HEK293 (cell line): ENCODE data around the gene MYEF2.

ENCODE experiments used
- CTCF ChIA-PET: fragments of 350-600 bp; formaldehyde crosslinking; extraction: SDS; loops from one replicate; lab custom pipeline; 2021; ENCODE audit warnings: antibody characterized with exemption; lab: Yijun Ruan, JAX
- POLR2A ChIA-PET: fragments of 300-600 bp; formaldehyde crosslinking; extraction: SDS; loops from one replicate; lab custom pipeline; 2020; ENCODE audit warnings: antibody characterized with exemption, inconsistent platforms; lab: Yijun Ruan, JAX
- H3K27ac ChIP-seq: fragments of 200-500 bp; sonication (Bioruptor generic); 2 replicates; pipeline ENCODE4 v1.5.1; 2014; ENCODE audit warnings: low read depth, low read length, control low read depth, inconsistent platforms; ENCODE audit errors: extremely low read depth
- H3K36me3 ChIP-seq, 2 experiments: fragments of 200-500 bp in 1 of 2; sonication (Bioruptor generic) in 1 of 2; 1 replicate in 1 of 2; 2 replicates in 1 of 2; pipeline ENCODE4 v1.5.1; 2014 to 2017; ENCODE audit warnings: inconsistent platforms in 2 of 2, low read length in 2 of 2; ENCODE audit not compliant: control insufficient read depth in 2 of 2, insufficient read depth in 1 of 2
- H3K4me1 ChIP-seq: fragments of 200-500 bp; sonication (Bioruptor generic); 2 replicates; pipeline ENCODE4 v1.5.1; 2014; ENCODE audit warnings: mild to moderate bottlenecking, low read length, inconsistent platforms; ENCODE audit not compliant: control insufficient read depth, insufficient read depth
- H3K4me3 ChIP-seq: 2 replicates; pipeline ENCODE4 v1.5.1; 2011; ENCODE audit warnings: low read depth, mild to moderate bottlenecking, control low read depth, low read length, moderate library complexity
- H3K9me3 ChIP-seq: fragments of 200-500 bp; sonication (Bioruptor generic); 2 replicates; pipeline ENCODE4 v1.5.1; 2014; ENCODE audit warnings: low read depth, low read length, inconsistent platforms; ENCODE audit not compliant: control insufficient read depth, insufficient read depth
- AEBP2 ChIP-seq: fragments of 450-650 bp; formaldehyde crosslinking; IDR thresholded peaks from 2 replicates; pipeline ENCODE4 v1.5.1; 2016; ENCODE audit warnings: missing biosample characterization, missing genetic modification characterization, borderline replicate concordance
- GLIS1 ChIP-seq: fragments of 450-650 bp; formaldehyde crosslinking; IDR thresholded peaks from 2 replicates; pipeline ENCODE4 v1.5.1; 2016; ENCODE audit warnings: missing biosample characterization, missing genetic modification characterization
- RBAK ChIP-seq: fragments of 450-650 bp; formaldehyde crosslinking; IDR thresholded peaks from 2 replicates; pipeline ENCODE4 v1.5.1; 2016; ENCODE audit warnings: missing biosample characterization, missing genetic modification characterization
- SP3 ChIP-seq: fragments of 450-650 bp; formaldehyde crosslinking; IDR thresholded peaks from 2 replicates; pipeline ENCODE4 v1.5.1; 2016; ENCODE audit warnings: missing biosample characterization, missing genetic modification characterization
- TRIM28 ChIP-seq: IDR thresholded peaks from 2 replicates; pipeline ENCODE4 v1.6.1; 2011; ENCODE audit warnings: low read length, control low read depth, borderline replicate concordance
- YY1 ChIP-seq: fragments of 450-650 bp; formaldehyde crosslinking; IDR thresholded peaks from 2 replicates; pipeline ENCODE4 v1.5.1; 2018; ENCODE audit warnings: missing biosample characterization, missing genetic modification characterization
- ZBTB21 ChIP-seq: fragments of 450-650 bp; formaldehyde crosslinking; IDR thresholded peaks from 2 replicates; pipeline ENCODE4 v1.5.1; 2017; ENCODE audit warnings: missing biosample characterization, missing genetic modification characterization
- ZNF132 ChIP-seq: fragments of 450-650 bp; formaldehyde crosslinking; IDR thresholded peaks from 2 replicates; pipeline ENCODE4 v1.5.1; 2017; ENCODE audit warnings: missing biosample characterization, missing genetic modification characterization, borderline replicate concordance
- ZNF211 ChIP-seq: fragments of 450-650 bp; formaldehyde crosslinking; IDR thresholded peaks from 2 replicates; pipeline ENCODE4 v1.5.1; 2016; ENCODE audit warnings: low read depth, missing biosample characterization, missing genetic modification characterization
- ZNF266 ChIP-seq: fragments of 450-650 bp; formaldehyde crosslinking; IDR thresholded peaks from 2 replicates; pipeline ENCODE4 v1.5.1; 2016; ENCODE audit warnings: missing biosample characterization, missing genetic modification characterization, low read depth
- ZNF274 ChIP-seq, 2 experiments: fragments of 200-500 bp in 1 of 2; fragments of 450-650 bp in 1 of 2; sonication (Bioruptor generic) in 1 of 2; formaldehyde crosslinking in 1 of 2; IDR thresholded peaks; 2 replicates each; pipeline versions ENCODE4 v1.5.1 to v1.6.1; 2014 to 2016; ENCODE audit warnings: borderline replicate concordance in 1 of 2, inconsistent platforms in 1 of 2, low read length in 1 of 2, missing biosample characterization in 1 of 2, missing genetic modification characterization in 1 of 2
- ZNF292 ChIP-seq: fragments of 450-650 bp; formaldehyde crosslinking; IDR thresholded peaks from 2 replicates; pipeline ENCODE4 v1.5.1; 2016; ENCODE audit warnings: low read depth, missing biosample characterization, missing genetic modification characterization, borderline replicate concordance
- ZNF302 ChIP-seq: fragments of 450-650 bp; formaldehyde crosslinking; IDR thresholded peaks from 2 replicates; pipeline ENCODE4 v1.5.1; 2016; ENCODE audit warnings: missing biosample characterization, missing genetic modification characterization, low read depth
- ZNF37A ChIP-seq: fragments of 450-650 bp; IDR thresholded peaks from 2 replicates; pipeline ENCODE4 v1.5.1; 2018; ENCODE audit warnings: missing biosample characterization, missing genetic modification characterization
- ZNF423 ChIP-seq: fragments of 450-650 bp; formaldehyde crosslinking; IDR thresholded peaks from 2 replicates; pipeline ENCODE4 v1.5.1; 2016; ENCODE audit warnings: missing biosample characterization, missing genetic modification characterization
- ZNF433 ChIP-seq: fragments of 450-650 bp; formaldehyde crosslinking; IDR thresholded peaks from 2 replicates; pipeline ENCODE4 v1.5.1; 2016; ENCODE audit warnings: missing biosample characterization, missing genetic modification characterization, low read depth
- ZNF544 ChIP-seq: fragments of 450-650 bp; formaldehyde crosslinking; IDR thresholded peaks from 2 replicates; pipeline ENCODE4 v1.5.0; 2017; ENCODE audit warnings: missing biosample characterization, missing genetic modification characterization
- ZNF548 ChIP-seq: fragments of 450-650 bp; formaldehyde crosslinking; IDR thresholded peaks from 2 replicates; pipeline ENCODE4 v1.5.1; 2016; ENCODE audit warnings: missing biosample characterization, missing genetic modification characterization
- ZNF670 ChIP-seq: fragments of 450-650 bp; formaldehyde crosslinking; IDR thresholded peaks from 2 replicates; pipeline ENCODE4 v1.5.1; 2016; ENCODE audit warnings: missing biosample characterization, missing genetic modification characterization, low read depth
- ZNF704 ChIP-seq: fragments of 450-650 bp; formaldehyde crosslinking; IDR thresholded peaks from 2 replicates; pipeline ENCODE4 v1.5.1; 2016; ENCODE audit warnings: missing biosample characterization, missing genetic modification characterization
- ZNF747 ChIP-seq: fragments of 450-650 bp; formaldehyde crosslinking; IDR thresholded peaks from 2 replicates; pipeline ENCODE4 v1.5.1; 2016; ENCODE audit warnings: missing biosample characterization, missing genetic modification characterization
- ZNF843 ChIP-seq: fragments of 450-650 bp; formaldehyde crosslinking; IDR thresholded peaks from 2 replicates; pipeline ENCODE4 v1.5.1; 2016; ENCODE audit warnings: missing biosample characterization, missing genetic modification characterization
- TF ChIP-seq, protein P1 (sequence below): fragments of 450-650 bp; formaldehyde crosslinking; IDR thresholded peaks from 2 replicates; pipeline ENCODE4 v1.5.1; 2016; ENCODE audit warnings: missing biosample characterization, missing genetic modification characterization, low read depth
- TF ChIP-seq, protein P2 (sequence below): fragments of 450-650 bp; formaldehyde crosslinking; IDR thresholded peaks from 2 replicates; pipeline ENCODE4 v1.5.1; 2016; ENCODE audit warnings: missing biosample characterization, missing genetic modification characterization
- TF ChIP-seq, protein P3 (sequence below): fragments of 450-650 bp; formaldehyde crosslinking; IDR thresholded peaks from 2 replicates; pipeline ENCODE4 v1.5.1; 2016; ENCODE audit warnings: missing biosample characterization, missing genetic modification characterization

The MYEF2 gene

GRCh38 chr15:48086133-48086532, 92.0 kb downstream of the MYEF2 start (continued):
- TF ChIP-seq AEBP2 (tag by site-specific recombination) (no peak), ZNF747 (tag by site-specific recombination) (no peak), ZNF704 (no peak), ZNF670 (no peak), ZNF37A (no peak), ZNF433 (tag by site-specific recombination) (no peak), ZNF548 (tag by site-specific recombination) (no peak), RBAK (tag by site-specific recombination) (no peak), ZBTB21 (no peak), ZNF266 (tag by site-specific recombination) (no peak), ZNF292 (no peak)
- TF ChIP-seq, protein P1, sequence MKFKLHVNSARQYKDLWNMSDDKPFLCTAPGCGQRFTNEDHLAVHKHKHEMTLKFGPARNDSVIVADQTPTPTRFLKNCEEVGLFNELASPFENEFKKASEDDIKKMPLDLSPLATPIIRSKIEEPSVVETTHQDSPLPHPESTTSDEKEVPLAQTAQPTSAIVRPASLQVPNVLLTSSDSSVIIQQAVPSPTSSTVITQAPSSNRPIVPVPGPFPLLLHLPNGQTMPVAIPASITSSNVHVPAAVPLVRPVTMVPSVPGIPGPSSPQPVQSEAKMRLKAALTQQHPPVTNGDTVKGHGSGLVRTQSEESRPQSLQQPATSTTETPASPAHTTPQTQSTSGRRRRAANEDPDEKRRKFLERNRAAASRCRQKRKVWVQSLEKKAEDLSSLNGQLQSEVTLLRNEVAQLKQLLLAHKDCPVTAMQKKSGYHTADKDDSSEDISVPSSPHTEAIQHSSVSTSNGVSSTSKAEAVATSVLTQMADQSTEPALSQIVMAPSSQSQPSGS (tag by site-specific recombination) = no peak
- TF ChIP-seq, protein P2, sequence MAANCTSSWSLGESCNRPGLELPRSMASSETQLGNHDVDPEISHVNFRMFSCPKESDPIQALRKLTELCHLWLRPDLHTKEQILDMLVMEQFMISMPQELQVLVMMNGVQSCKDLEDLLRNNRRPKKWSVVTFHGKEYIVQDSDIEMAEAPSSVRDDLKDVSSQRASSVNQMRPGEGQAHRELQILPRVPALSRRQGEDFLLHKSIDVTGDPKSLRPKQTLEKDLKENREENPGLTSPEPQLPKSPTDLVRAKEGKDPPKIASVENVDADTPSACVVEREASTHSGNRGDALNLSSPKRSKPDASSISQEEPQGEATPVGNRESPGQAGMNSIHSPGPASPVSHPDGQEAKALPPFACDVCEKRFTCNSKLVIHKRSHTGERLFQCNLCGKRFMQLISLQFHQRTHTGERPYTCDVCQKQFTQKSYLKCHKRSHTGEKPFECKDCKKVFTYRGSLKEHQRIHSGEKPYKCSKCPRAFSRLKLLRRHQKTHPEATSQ (tag by site-specific recombination) = no peak
- TF ChIP-seq, all 188 proteins: peak for 0

DNA sequence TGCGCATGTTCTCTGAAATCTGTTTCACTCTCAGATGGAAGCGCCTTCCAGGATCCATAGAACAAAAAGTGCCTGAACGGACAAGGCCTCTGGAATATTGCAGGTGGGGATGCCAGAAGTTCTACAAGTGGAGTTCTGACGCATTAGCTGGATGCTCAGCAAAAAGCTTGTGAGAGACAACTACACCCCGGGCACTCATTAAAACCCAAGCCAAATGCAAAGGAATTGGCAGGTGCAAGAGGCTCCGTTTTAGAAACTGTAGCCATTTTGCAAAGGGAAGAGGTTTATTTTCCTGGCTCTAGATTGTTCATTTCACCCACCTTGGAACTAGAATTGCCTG, 92.5 kb downstream of the MYEF2 start:
- Histone ChIP-seq H3K36me3 (no peaks in the 10 kb centered on the region), H3K4me1 (peaks cover 5% of the 10 kb centered on the region), H3K9me3 (no peaks in the 10 kb centered on the region), H3K27ac (no peak overlapping the region), H3K4me3 (no peak overlapping the region)
- ChIA-PET CTCF (interaction anchor here (0.7 to 1.6 kb wide), 7 partner anchors 8 to 374 kb away, joined by 3 to 15 read pairs (median 4); no protein-coding TSS in a partner anchor), POLR2A (interaction anchor here (0.6 kb wide), 1 partner anchor 23 kb away, joined by 6 read pairs; no protein-coding TSS in a partner anchor)
- TF ChIP-seq YY1 (tag by site-specific recombination) (no peak), ZNF544 (tag by site-specific recombination) (no peak), GLIS1 (tag by site-specific recombination) (no peak), ZNF302 (tag by site-specific recombination) (no peak), TRIM28 (no peak), ZNF274 (IDR thresholded peaks at IDR 0.05; ENCODE audit: low read length) (no peak), ZNF274 (tag by site-specific recombination; IDR thresholded peaks at IDR 0.05; ENCODE audit: borderline replicate concordance) (no peak), SP3 (no peak), ZNF211 (tag by site-specific recombination) (no peak), ZNF423 (no peak), ZNF132 (tag by site-specific recombination) (no peak), ZNF843 (tag by site-specific recombination) (no peak)
- TF ChIP-seq, protein P3, sequence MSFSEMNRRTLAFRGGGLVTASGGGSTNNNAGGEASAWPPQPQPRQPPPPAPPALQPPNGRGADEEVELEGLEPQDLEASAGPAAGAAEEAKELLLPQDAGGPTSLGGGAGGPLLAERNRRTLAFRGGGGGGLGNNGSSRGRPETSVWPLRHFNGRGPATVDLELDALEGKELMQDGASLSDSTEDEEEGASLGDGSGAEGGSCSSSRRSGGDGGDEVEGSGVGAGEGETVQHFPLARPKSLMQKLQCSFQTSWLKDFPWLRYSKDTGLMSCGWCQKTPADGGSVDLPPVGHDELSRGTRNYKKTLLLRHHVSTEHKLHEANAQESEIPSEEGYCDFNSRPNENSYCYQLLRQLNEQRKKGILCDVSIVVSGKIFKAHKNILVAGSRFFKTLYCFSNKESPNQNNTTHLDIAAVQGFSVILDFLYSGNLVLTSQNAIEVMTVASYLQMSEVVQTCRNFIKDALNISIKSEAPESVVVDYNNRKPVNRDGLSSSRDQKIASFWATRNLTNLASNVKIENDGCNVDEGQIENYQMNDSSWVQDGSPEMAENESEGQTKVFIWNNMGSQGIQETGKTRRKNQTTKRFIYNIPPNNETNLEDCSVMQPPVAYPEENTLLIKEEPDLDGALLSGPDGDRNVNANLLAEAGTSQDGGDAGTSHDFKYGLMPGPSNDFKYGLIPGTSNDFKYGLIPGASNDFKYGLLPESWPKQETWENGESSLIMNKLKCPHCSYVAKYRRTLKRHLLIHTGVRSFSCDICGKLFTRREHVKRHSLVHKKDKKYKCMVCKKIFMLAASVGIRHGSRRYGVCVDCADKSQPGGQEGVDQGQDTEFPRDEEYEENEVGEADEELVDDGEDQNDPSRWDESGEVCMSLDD (tag by site-specific recombination) = no peak
